Heart right ventricle (tissue), 16 donors: Measurements from ENCODE around the gene REPS1. TPM values are rescaled to one million over a fixed set of nuclear protein-coding genes. Genes with fewer than 3 reads are reported as not detected.

Experiments
- ATAC-seq, 8 donors: fragments of 200-7000 bp; cut with Tn5 transposase; one replicate each; pipeline ENCODE4 v1.9.1; 2020; ENCODE audit warnings: mild to moderate bottlenecking in 8 of 8, moderate library complexity in 8 of 8, moderate number of reproducible peaks in 1 of 8
- DNase-seq, 2 donors: peaks; one replicate each; pipeline ENCODE4 v3.0.0-alpha.2; 2020
- H3K27ac ChIP-seq, 10 donors: fragments of 200-600 bp; sonication (generic) in 2 of 10; one replicate each; pipeline versions ENCODE4 v1.5.0 to v1.8.0; 2020 to 2022; ENCODE audit warnings: mild to moderate bottlenecking in 3 of 10
- H3K27me3 ChIP-seq, 7 donors: fragments of 200-600 bp; one replicate each; pipeline ENCODE4 v1.8.0; 2021 to 2022; ENCODE audit warnings: mild to moderate bottlenecking in 2 of 7
- H3K36me3 ChIP-seq, 9 donors: fragments of 200-600 bp; sonication (generic) in 1 of 9; one replicate each; pipeline versions ENCODE4 v1.5.0 to v1.8.0; 2020 to 2022; ENCODE audit warnings: mild to moderate bottlenecking in 2 of 9
- H3K4me1 ChIP-seq, 9 donors: fragments of 200-600 bp; sonication (generic) in 1 of 9; one replicate each; pipeline versions ENCODE4 v1.5.0 to v1.8.0; 2020 to 2022; ENCODE audit warnings: mild to moderate bottlenecking in 4 of 9
- H3K4me3 ChIP-seq, 10 donors: fragments of 200-600 bp; sonication (generic) in 2 of 10; one replicate each; pipeline versions ENCODE4 v1.5.0 to v1.8.0; 2020 to 2022; ENCODE audit warnings: mild to moderate bottlenecking in 7 of 10, moderate library complexity in 2 of 10
- H3K9me3 ChIP-seq, 11 donors: fragments of 200-600 bp in 10 of 11; sonication (generic) in 2 of 11; one replicate each; pipeline versions ENCODE4 v1.5.0 to v1.8.0; 2013 to 2022; ENCODE audit warnings: mild to moderate bottlenecking in 2 of 11, control low read depth in 1 of 11, moderate library complexity in 1 of 11
- CTCF ChIP-seq, 9 donors: fragments of 200-600 bp; sonication (generic) in 2 of 9; IDR thresholded peaks; one replicate each; pipeline versions ENCODE4 v1.5.0 to v1.8.0; 2021 to 2022; ENCODE audit warnings: antibody characterized with exemption in 9 of 9, mild to moderate bottlenecking in 5 of 9, moderate library complexity in 1 of 9
- WGBS, 2 donors: extraction: QIAGEN DNeasy Blood & Tissue Kit; methylation state at CpG; one replicate each; pipeline ENCODE4 v1.1.7; 2013; ENCODE audit warnings: inconsistent platforms in 1 of 2; 5-methylcytosine and 5-hydroxymethylcytosine counted together
- intact Hi-C, 10 donors: fragments of 100-400 bp; cut with DNase I; formaldehyde crosslinking; loops; one replicate each; pipeline versions ENCODE4 v1.11.1 to v1.14.2; 2022
- polyA plus RNA-seq, 2 donors: library from polyadenylated mRNA; stranded (reverse); fragments of 200-250 nt; gene quantifications; one replicate each; pipeline ENCODE4 v1.2.3, GENCODE V29; 2013
- total RNA-seq, 10 donors: library from RNA; stranded (reverse); fragmentation: NEBNext Ultra II Directional in 3 of 10; extraction: Animal tissue kit (Norgen Biotek cat#: 25700) in 3 of 10; gene quantifications; one replicate each; pipeline versions ENCODE4 v1.2.1 to v1.2.4, GENCODE V29; 2021 to 2023
- donor health status: Arrhythmogenic right ventricular cardiomyopathy.
- donor health status: ischemic (EF 13 %, LVEDD 7.1; RV severe dilation, severe dysfunction).
- donor health status: healthy with polysubstance abuse.
- donor health status: DM: no; HTN: yes; CAD: no.
- donor health status: DM: no; HTN: no; CAD: no.
- donor health status: ischemic (EF 25% LVEDD 6.9; RV normal size, moderate dysfunction).
- donor health status: ischemic (EF 25% LVEDD 5.7; RV mildly dilated, moderate dysfunction).
- donor health status: healthy.
- donor health status: DM: yes; HTN: yes; CAD: no.
- donor health status: Ischemic cardiomyopathy.
- donor health status: ischemic (EF 35%, LVEDD 5.7; RV mildly dilated, moderate dysfunction).
- donor health status: nonischemic (EF 11% LVEDD 7.7; RV severe dilation, severe dysfunction).
- donor health status: DM: yes; HTN: yes; CAD: no.
- donor health status: PGD.
- donor health status: ischemic (EF 29% LVEDD 5.4; RV normal size, mild dysfunction).
- donor health status: nonischemic (EF 23%, LVEDD 6.1; RV moderate dilation, normal function).

REPS1 gene
- total and polyA plus RNA-seq, 12 donors = 30.2 to 43.9 (median 39.4) TPM

GRCh38 chr6:138964012-138964411 lies 24.0 kb downstream of the REPS1 start:
- H3K27ac ChIP-seq = peak overlapping the region in 1 of 10 donors; percentile 49
- ATAC-seq (no peak), DNase-seq (no peak)
- H3K9me3 ChIP-seq = no peaks in the 10 kb centered on the region
- no peaks in the 10 kb centered on the region for H3K27me3 ChIP-seq
- WGBS, 2 donors = 96 to 98% methylated on average over 1 of the region's 1 CpG
- no peak overlapping the region for H3K4me3 ChIP-seq
- H3K4me1 ChIP-seq = peaks cover 0 to 50% (median 29%) of the 10 kb centered on the region in 9 donors
- TF ChIP-seq CTCF (IDR thresholded peaks at IDR 0.05) = no peak
- no peaks in the 10 kb centered on the region for H3K36me3 ChIP-seq
- intact Hi-C loops = no loop called here

GRCh38 chr6:138963531-138963930 lies 24.5 kb downstream of the REPS1 start:
- no peak for TF ChIP-seq CTCF (IDR thresholded peaks at IDR 0.05)
- no peaks in the 10 kb centered on the region for H3K9me3 ChIP-seq
- WGBS, 2 donors = 36 to 39% methylated on average over 3 of the region's 3 CpGs
- DNase-seq (no peak), ATAC-seq (no peak)
- H3K27ac ChIP-seq = peak overlapping the region in 1 of 10 donors; percentile 49
- H3K36me3 ChIP-seq = no peaks in the 10 kb centered on the region
- H3K27me3 ChIP-seq = no peaks in the 10 kb centered on the region
- H3K4me1 ChIP-seq = peaks cover 0 to 50% (median 26%) of the 10 kb centered on the region in 9 donors
- H3K4me3 ChIP-seq = no peak overlapping the region
- intact Hi-C loops = no loop called here

GRCh38 chr6:138963119-138963518 lies 24.9 kb downstream of the REPS1 start:
- intact Hi-C loops = no loop called here
- TF ChIP-seq CTCF (IDR thresholded peaks at IDR 0.05) = no peak
- no peak overlapping the region for H3K4me3 ChIP-seq
- no peaks in the 10 kb centered on the region for H3K36me3 ChIP-seq
- DNase-seq (no peak), ATAC-seq (no peak)
- 98 to 99% methylated on average over 3 of the region's 3 CpGs for WGBS, 2 donors
- H3K27ac ChIP-seq = peak overlapping the region in 1 of 10 donors; percentile 49
- H3K27me3 ChIP-seq = no peaks in the 10 kb centered on the region
- no peaks in the 10 kb centered on the region for H3K9me3 ChIP-seq
- H3K4me1 ChIP-seq = peaks cover 0 to 50% (median 26%) of the 10 kb centered on the region in 9 donors

- H3K27ac ChIP-seq = no peak overlapping the region
- no peaks in the 10 kb centered on the region for H3K9me3 ChIP-seq
- H3K4me3 ChIP-seq = no peak overlapping the region
- no peak for TF ChIP-seq CTCF (IDR thresholded peaks at IDR 0.05)
- intact Hi-C loops = no loop called here
- ATAC-seq (no peak), DNase-seq (no peak)
- no peaks in the 10 kb centered on the region for H3K36me3 ChIP-seq
- H3K4me1 ChIP-seq = peaks cover 0 to 50% (median 37%) of the 10 kb centered on the region in 9 donors
- no peaks in the 10 kb centered on the region for H3K27me3 ChIP-seq
- WGBS, 2 donors = 89 to 90% methylated on average over 3 of the region's 3 CpGs
Observed at GRCh38 chr6:138959521-138959920, 28.5 kb downstream of the REPS1 start.
